ENCODE data around the gene C16orf87. TPM values are rescaled to one million over a fixed set of nuclear protein-coding genes. Genes with fewer than 3 reads are reported as not detected.

Gene C16orf87
- polyA plus RNA-seq, 2 of the 4 experiments (the other 2 are of a cell fraction): 10.8 to 17.1 TPM

DNA sequence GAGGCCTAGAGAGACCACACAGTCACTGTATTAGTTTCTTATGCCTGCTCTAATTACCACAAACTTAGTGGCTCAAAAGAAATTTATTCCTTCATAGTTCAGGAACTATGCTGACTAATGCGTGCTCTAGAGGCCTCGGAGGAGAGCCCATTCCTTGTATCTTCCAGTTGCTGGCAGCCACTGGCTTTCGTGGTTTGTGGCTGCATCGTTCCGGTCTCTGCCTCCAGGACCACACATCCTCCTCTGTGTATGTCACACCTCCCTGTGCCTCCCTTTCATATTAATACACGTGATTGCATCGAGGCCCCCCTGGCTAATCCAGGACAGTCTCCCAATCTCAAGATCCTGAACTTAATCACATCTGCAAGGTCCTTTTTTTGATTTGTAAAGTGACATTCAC lies 65.9 kb downstream of the C16orf87 start:
- DNase-seq (ENCODE audit: low read depth in 1 of 2, low spot score in 1 of 2) (no peak), FAIRE-seq (no peak), ATAC-seq (no peak)
- ChIA-PET POLR2A (no interaction called here), CTCF (no interaction called here)
- 73% methylated on average over 7 of the region's 7 CpGs for WGBS (ENCODE audit: missing lambda C conversion rate)
- TF ChIP-seq, protein P1, sequence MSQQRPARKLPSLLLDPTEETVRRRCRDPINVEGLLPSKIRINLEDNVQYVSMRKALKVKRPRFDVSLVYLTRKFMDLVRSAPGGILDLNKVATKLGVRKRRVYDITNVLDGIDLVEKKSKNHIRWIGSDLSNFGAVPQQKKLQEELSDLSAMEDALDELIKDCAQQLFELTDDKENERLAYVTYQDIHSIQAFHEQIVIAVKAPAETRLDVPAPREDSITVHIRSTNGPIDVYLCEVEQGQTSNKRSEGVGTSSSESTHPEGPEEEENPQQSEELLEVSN (IDR thresholded peaks at IDR 0.05; ENCODE audit: borderline replicate concordance, low read depth): no peak
- TF ChIP-seq MAFK (IDR thresholded peaks at IDR 0.05; ENCODE audit: partially characterized antibody) (no peak), MYC (IDR thresholded peaks at IDR 0.05; ENCODE audit: borderline replicate concordance, low read length) (no peak), TP53 (CRISPR knock-in tag; IDR thresholded peaks at IDR 0.05) (no peak), RCOR1 (IDR thresholded peaks at IDR 0.05; ENCODE audit: low read depth, low read length) (no peak), ZSCAN20 (CRISPR knock-in tag; IDR thresholded peaks at IDR 0.05) (no peak), MAZ (IDR thresholded peaks at IDR 0.05; ENCODE audit: borderline replicate concordance, low read depth, low read length) (no peak), CBX2 (IDR thresholded peaks at IDR 0.05; ENCODE audit: borderline replicate concordance, low read depth) (no peak), ZC3H11A (IDR thresholded peaks at IDR 0.05) (no peak)
- Histone ChIP-seq H3K4me2 (no peak overlapping the region), H3K4me3 (no peak overlapping the region), H3K27ac (no peak overlapping the region), H3K9me3 (no peaks in the 10 kb centered on the region), H3K4me1 (no peaks in the 10 kb centered on the region)

DNA sequence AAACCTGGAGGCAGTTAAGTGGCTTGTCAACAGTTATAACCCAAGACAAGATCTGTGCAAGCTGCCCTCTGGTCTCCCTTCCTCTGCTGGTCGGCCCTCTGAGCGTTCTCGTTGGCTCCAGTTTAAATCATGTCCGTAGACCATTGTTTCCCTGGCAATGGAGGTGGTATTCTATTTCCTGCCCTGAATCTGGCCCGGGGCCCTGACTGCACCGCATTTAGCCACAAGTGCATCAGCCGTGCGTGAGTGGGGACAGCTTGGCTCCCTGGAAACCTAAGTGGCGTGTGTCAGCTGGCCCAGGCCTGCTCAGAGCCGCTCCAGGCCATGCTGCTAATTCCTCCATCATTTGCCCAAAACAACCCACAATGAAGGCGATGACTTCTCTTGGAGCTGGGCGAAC lies 67.8 kb downstream of the C16orf87 start:
- CTCF ChIA-PET: no interaction called here
- DNase-seq (ENCODE audit: low read depth in 1 of 2, low spot score in 1 of 2) (no peak), ATAC-seq (no peak; a peak in 1 of 6 replicates), FAIRE-seq (no peak)
- Histone ChIP-seq H3K9me3 (no peaks in the 10 kb centered on the region), H3K4me3 (no peak overlapping the region), H3K4me2 (no peak overlapping the region), H3K27ac (no peak overlapping the region), H3K4me1 (no peaks in the 10 kb centered on the region)
- TF ChIP-seq NR3C1 (IDR thresholded peaks at IDR 0.05) (no peak), ZFP36 (IDR thresholded peaks at IDR 0.05; ENCODE audit: borderline replicate concordance, partially characterized antibody) (no peak), CBX8 (IDR thresholded peaks at IDR 0.05) (no peak), MYC (IDR thresholded peaks at IDR 0.05; ENCODE audit: borderline replicate concordance, low read length) (no peak), EP300 (IDR thresholded peaks at IDR 0.05) (no peak), NPAS2 (CRISPR knock-in tag; IDR thresholded peaks at IDR 0.05; ENCODE audit: borderline replicate concordance) (no peak), POLR2A (IDR thresholded peaks at IDR 0.05; ENCODE audit: low read length) (no peak), FOSB (CRISPR knock-in tag; IDR thresholded peaks at IDR 0.05) (no peak), RFX5 (IDR thresholded peaks at IDR 0.05) (no peak), CHD2 (IDR thresholded peaks at IDR 0.05; ENCODE audit: low read length, partially characterized antibody) (no peak), FOSL2 (IDR thresholded peaks at IDR 0.05) (no peak), FOSL2 (CRISPR knock-in tag; IDR thresholded peaks at IDR 0.05) (no peak), SREBF2 (IDR thresholded peaks at IDR 0.05) (no peak), TFCP2L1 (CRISPR knock-in tag; IDR thresholded peaks at IDR 0.05) (no peak), TP53 (CRISPR knock-in tag; IDR thresholded peaks at IDR 0.05) (no peak), PHF8 (IDR thresholded peaks at IDR 0.05; ENCODE audit: borderline replicate concordance, low read depth) (no peak), ELK1 (IDR thresholded peaks at IDR 0.05; ENCODE audit: low read depth, low read length) (no peak), ZSCAN20 (CRISPR knock-in tag; IDR thresholded peaks at IDR 0.05) (no peak), CHD4 (IDR thresholded peaks at IDR 0.05; ENCODE audit: borderline replicate concordance) (no peak), HEYL (CRISPR knock-in tag; IDR thresholded peaks at IDR 0.05) (no peak), JUNB (IDR thresholded peaks at IDR 0.05) (no peak)
- POLR2A ChIA-PET: no interaction called here
- 71% methylated on average over 12 of the region's 12 CpGs for WGBS (ENCODE audit: missing lambda C conversion rate)

GRCh38 chr16:46762583-46762982 lies 68.4 kb downstream of the C16orf87 start:
- Histone ChIP-seq H3K4me2 (no peak overlapping the region), H3K4me3 (no peak overlapping the region), H3K9me3 (no peaks in the 10 kb centered on the region), H3K4me1 (no peaks in the 10 kb centered on the region), H3K27ac (no peak overlapping the region)
- 52% methylated on average over 3 of the region's 3 CpGs for WGBS (ENCODE audit: missing lambda C conversion rate)
- ATAC-seq (no peak), DNase-seq (ENCODE audit: low read depth in 1 of 2, low spot score in 1 of 2) (no peak), FAIRE-seq (no peak)
- TF ChIP-seq FOSL2 (IDR thresholded peaks at IDR 0.05) (no peak), FOSL2 (CRISPR knock-in tag; IDR thresholded peaks at IDR 0.05) (no peak), EHF (CRISPR knock-in tag; IDR thresholded peaks at IDR 0.05) (no peak), CEBPB (IDR thresholded peaks at IDR 0.05) (no peak), ZFP36 (IDR thresholded peaks at IDR 0.05; ENCODE audit: borderline replicate concordance, partially characterized antibody) (no peak), RNF2 (IDR thresholded peaks at IDR 0.05; ENCODE audit: borderline replicate concordance, low read depth) (no peak)
- TF ChIP-seq, protein P1 (IDR thresholded peaks at IDR 0.05; ENCODE audit: borderline replicate concordance, low read depth): no peak
- ChIA-PET POLR2A (no interaction called here), CTCF (no interaction called here)
